HG03439 (cell line): ENCODE data around the gene LEMD1.
"Not testable (repeated sequence)": the region's sequence is repeated elsewhere in the genome, so short reads cannot be mapped to it uniquely, and the experiment has no call there.

ENCODE experiments used
- ATAC-seq: cut with Tn5 transposase; IDR thresholded peaks from one replicate; pipeline ENCODE4 v1.9.1; 2021; ENCODE audit warnings: mild to moderate bottlenecking, moderate library complexity; ENCODE audit not compliant: unreplicated experiment

Gene LEMD1

GRCh38 chr1:205432116-205432515 lies 10.3 kb upstream of the LEMD1 start:
- ATAC-seq, result no peak

- ATAC-seq, result no peak
Observed at GRCh38 chr1:205430696-205431305, 8.9 kb upstream of the LEMD1 start.

GRCh38 chr1:205429762-205430695 lies 8.2 kb upstream of the LEMD1 start:
- no peak for ATAC-seq

- no peak for ATAC-seq
Observed at GRCh38 chr1:205424901-205425600, 3.2 kb upstream of the LEMD1 start.

GRCh38 chr1:205423814-205424399 lies 2.1 kb upstream of the LEMD1 start:
- no peak for ATAC-seq

- no peak for ATAC-seq
Observed at GRCh38 chr1:205422993-205423642, 1.3 kb upstream of the LEMD1 start.

- no peak for ATAC-seq
Observed at GRCh38 chr1:205420938-205421337, 918 bp downstream of the LEMD1 start.

- ATAC-seq, result no peak
Observed at GRCh38 chr1:205417870-205418635, 3.8 kb downstream of the LEMD1 start.

GRCh38 chr1:205416322-205416721 lies 5.5 kb downstream of the LEMD1 start:
- ATAC-seq, result no peak

GRCh38 chr1:205410581-205411298 lies 11.1 kb downstream of the LEMD1 start:
- no peak for ATAC-seq

GRCh38 chr1:205407970-205408369 lies 13.9 kb downstream of the LEMD1 start:
- no peak for ATAC-seq

- not testable (repeated sequence) for ATAC-seq
Observed at GRCh38 chr1:205406252-205406651, 15.6 kb downstream of the LEMD1 start.

- ATAC-seq, result not testable (repeated sequence)
Observed at GRCh38 chr1:205404484-205404883, 17.4 kb downstream of the LEMD1 start.

- ATAC-seq, result no peak
Observed at GRCh38 chr1:205398586-205398985, 23.3 kb downstream of the LEMD1 start.

- ATAC-seq, result no peak
Observed at GRCh38 chr1:205396967-205397616, 24.8 kb downstream of the LEMD1 start.

GRCh38 chr1:205395616-205396015 lies 26.2 kb downstream of the LEMD1 start:
- ATAC-seq, result no peak

GRCh38 chr1:205392650-205393049 lies 29.2 kb downstream of the LEMD1 start:
- ATAC-seq, result no peak

GRCh38 chr1:205391386-205391785 lies 30.5 kb downstream of the LEMD1 start:
- no peak for ATAC-seq

GRCh38 chr1:205387845-205388244 lies 34.0 kb downstream of the LEMD1 start:
- no peak for ATAC-seq
